Activated CD4-positive, alpha-beta T cell treated with anti-CD3 and anti-CD28 coated beads, Interleukin-2, amount 10 ng/mL, durations not matched to agents 7 days and 5 days (primary cell): Measurements from ENCODE around the gene FAM111B. TPM values are rescaled to one million over a fixed set of nuclear protein-coding genes. Genes with fewer than 3 reads are reported as not detected.
"Not testable (repeated sequence)": the region's sequence is repeated elsewhere in the genome, so short reads cannot be mapped to it uniquely, and the experiment has no call there.

Experiments
- CTCF ChIA-PET: fragments of 350-600 bp; sonication (Branson Sonifier 250); formaldehyde crosslinking; loops from one replicate; lab custom pipeline; 2021; ENCODE audit warnings: antibody characterized with exemption; lab: Charles Lee
- POLR2A ChIA-PET: fragments of 350-600 bp; sonication (Branson Sonifier 250); formaldehyde crosslinking; loops from one replicate; lab custom pipeline; 2021; ENCODE audit warnings: antibody characterized with exemption; lab: Charles Lee
- DNase-seq: peaks from one replicate; pipeline ENCODE4 v3.0.0-alpha.2; 2020
- H3K27ac Mint-ChIP-seq: one replicate; pipeline ENCODE4 v1.8.0; 2021; ENCODE audit warnings: mild to moderate bottlenecking, moderate library complexity, mixed read lengths
- H3K27me3 Mint-ChIP-seq: one replicate; pipeline ENCODE4 v1.8.0; 2021; ENCODE audit warnings: mixed read lengths
- H3K36me3 Mint-ChIP-seq: one replicate; pipeline ENCODE4 v1.8.0; 2021; ENCODE audit warnings: low read depth, mixed read lengths
- H3K4me1 Mint-ChIP-seq: one replicate; pipeline ENCODE4 v1.8.0; 2021; ENCODE audit warnings: mixed read lengths
- H3K4me3 Mint-ChIP-seq: one replicate; pipeline ENCODE4 v1.8.0; 2021; ENCODE audit warnings: mild to moderate bottlenecking, moderate library complexity, mixed read lengths
- H3K9me3 Mint-ChIP-seq: one replicate; pipeline ENCODE4 v1.8.0; 2021; ENCODE audit warnings: mixed read lengths
- total RNA-seq, 2 experiments: library from RNA; stranded (reverse); gene quantifications; one replicate each; pipeline ENCODE4 v1.2.3, GENCODE V29; 2021

Gene FAM111B
- total RNA-seq, 2 experiments from 2014 or later: 95.8 to 106 TPM

GRCh38 chr11:59115553-59115952, 8.5 kb downstream of the FAM111B start:
- Mint-ChIP-seq H3K4me1 (peaks cover 36% of the 10 kb centered on the region), H3K27me3 (no peaks in the 10 kb centered on the region), H3K27ac (no peak overlapping the region), H3K36me3 (peaks cover 90% of the 10 kb centered on the region), H3K9me3 (peaks cover 25% of the 10 kb centered on the region), H3K4me3 (no peak overlapping the region)
- ChIA-PET CTCF (no interaction called here), POLR2A (no interaction called here)
- no peak for DNase-seq

- Mint-ChIP-seq H3K4me1 (peaks cover 19% of the 10 kb centered on the region), H3K27ac (no peak overlapping the region), H3K27me3 (no peaks in the 10 kb centered on the region), H3K36me3 (peaks cover 84% of the 10 kb centered on the region), H3K9me3 (peaks cover 31% of the 10 kb centered on the region), H3K4me3 (no peak overlapping the region)
- no peak for DNase-seq
- ChIA-PET CTCF (no interaction called here), POLR2A (no interaction called here)
Measured at GRCh38 chr11:59117774-59118173, 10.7 kb downstream of the FAM111B start.

GRCh38 chr11:59119826-59120225, 12.8 kb downstream of the FAM111B start:
- Mint-ChIP-seq H3K9me3 (peaks cover 39% of the 10 kb centered on the region), H3K4me3 (no peak overlapping the region), H3K27me3 (no peaks in the 10 kb centered on the region), H3K36me3 (peaks cover 81% of the 10 kb centered on the region), H3K27ac (no peak overlapping the region), H3K4me1 (peaks cover 4% of the 10 kb centered on the region)
- ChIA-PET CTCF (interaction anchor here (1.2 kb wide), 2 partner anchors 8 to 16 kb away, joined by 4 to 6 read pairs; no protein-coding TSS in a partner anchor), POLR2A (no interaction called here)
- DNase-seq: no peak

- peak; percentile 89 for DNase-seq
- peaks cover 14% of the 10 kb centered on the region for H3K9me3 Mint-ChIP-seq
- POLR2A ChIA-PET: interaction anchor here (0.9 kb wide), 1 partner anchor 29 kb away, joined by 3 read pairs; no protein-coding TSS in a partner anchor
- H3K27ac Mint-ChIP-seq: no peak overlapping the region
- H3K4me3 Mint-ChIP-seq: no peak overlapping the region
- CTCF ChIA-PET: interaction anchor here (0.7 to 2.2 kb wide), 23 partner anchors 8 to 499 kb away, joined by 3 to 21 read pairs (median 6); partner anchors contain the start of genes DTX4 and FAM111B
- H3K27me3 Mint-ChIP-seq: no peaks in the 10 kb centered on the region
- H3K4me1 Mint-ChIP-seq: peaks cover 27% of the 10 kb centered on the region
- peaks cover 51% of the 10 kb centered on the region for H3K36me3 Mint-ChIP-seq
Measured at GRCh38 chr11:59135648-59136461, 28.8 kb downstream of the FAM111B start.

GRCh38 chr11:59136551-59136950, 29.5 kb downstream of the FAM111B start:
- H3K27ac Mint-ChIP-seq, POLR2A ChIA-PET, H3K4me3 Mint-ChIP-seq, DNase-seq, H3K27me3 Mint-ChIP-seq: not testable (repeated sequence)
- peaks cover 11% of the 10 kb centered on the region for H3K9me3 Mint-ChIP-seq
- peaks cover 46% of the 10 kb centered on the region for H3K36me3 Mint-ChIP-seq
- peaks cover 34% of the 10 kb centered on the region for H3K4me1 Mint-ChIP-seq
- CTCF ChIA-PET: interaction anchor here (1.1 to 2.2 kb wide), 16 partner anchors 8 to 83 kb away, joined by 3 to 21 read pairs (median 6); partner anchors contain the start of gene DTX4

GRCh38 chr11:59137190-59137589, 30.2 kb downstream of the FAM111B start:
- POLR2A ChIA-PET: no interaction called here
- no peak for DNase-seq
- CTCF ChIA-PET: no interaction called here
- H3K4me1 Mint-ChIP-seq: peaks cover 39% of the 10 kb centered on the region
- H3K36me3 Mint-ChIP-seq: peaks cover 40% of the 10 kb centered on the region
- no peaks in the 10 kb centered on the region for H3K27me3 Mint-ChIP-seq
- no peak overlapping the region for H3K27ac Mint-ChIP-seq
- no peak overlapping the region for H3K4me3 Mint-ChIP-seq
- H3K9me3 Mint-ChIP-seq: peaks cover 9% of the 10 kb centered on the region

- ChIA-PET POLR2A (no interaction called here), CTCF (interaction anchor here (0.5 kb wide), 1 partner anchor 448 kb away, joined by 4 read pairs; no protein-coding TSS in a partner anchor)
- no peak for DNase-seq
- Mint-ChIP-seq H3K4me1 (peaks cover 40% of the 10 kb centered on the region), H3K9me3 (no peaks in the 10 kb centered on the region), H3K36me3 (peaks cover 32% of the 10 kb centered on the region), H3K4me3 (no peak overlapping the region), H3K27me3 (no peaks in the 10 kb centered on the region), H3K27ac (no peak overlapping the region)
Measured at GRCh38 chr11:59138643-59139042, 31.6 kb downstream of the FAM111B start.

GRCh38 chr11:59141191-59141590, 34.2 kb downstream of the FAM111B start:
- no peak for DNase-seq
- CTCF ChIA-PET: interaction anchor here (1.6 kb wide), 1 partner anchor 11 kb away, joined by 3 read pairs; no protein-coding TSS in a partner anchor
- H3K27me3 Mint-ChIP-seq: no peaks in the 10 kb centered on the region
- no peaks in the 10 kb centered on the region for H3K9me3 Mint-ChIP-seq
- H3K36me3 Mint-ChIP-seq: peaks cover 35% of the 10 kb centered on the region
- H3K4me3 Mint-ChIP-seq: peak overlapping the region; percentile 89
- peak overlapping the region; percentile 96 for H3K27ac Mint-ChIP-seq
- H3K4me1 Mint-ChIP-seq: peaks cover 43% of the 10 kb centered on the region
- POLR2A ChIA-PET: no interaction called here

GRCh38 chr11:59141673-59142460, 34.8 kb downstream of the FAM111B start:
- Mint-ChIP-seq H3K9me3 (no peaks in the 10 kb centered on the region), H3K27me3 (no peaks in the 10 kb centered on the region), H3K4me3 (peak overlapping the region; percentile 89), H3K36me3 (peaks cover 40% of the 10 kb centered on the region), H3K27ac (peak overlapping the region; percentile 96), H3K4me1 (peaks cover 43% of the 10 kb centered on the region)
- CTCF ChIA-PET: interaction anchor here (1.0 to 1.4 kb wide), 6 partner anchors 14 to 84 kb away, joined by 3 to 8 read pairs (median 4); no protein-coding TSS in a partner anchor
- no peak for DNase-seq
- POLR2A ChIA-PET: interaction anchor here (1.0 to 1.4 kb wide), 3 partner anchors 11 to 36 kb away, joined by 5 to 9 read pairs (median 6); no protein-coding TSS in a partner anchor

- DNase-seq: peak; percentile 94
- ChIA-PET POLR2A (interaction anchor here (0.7 to 1.4 kb wide), 4 partner anchors 10 to 37 kb away, joined by 3 to 9 read pairs (median 6); no protein-coding TSS in a partner anchor), CTCF (interaction anchor here (1.0 to 5.9 kb wide), 8 partner anchors 14 to 85 kb away, joined by 3 to 43 read pairs (median 4); partner anchors contain the start of gene DTX4)
- H3K27me3 Mint-ChIP-seq: no peaks in the 10 kb centered on the region
- H3K27ac Mint-ChIP-seq: peak within 1 kb of the TSS; percentile 96
- no peaks in the 10 kb centered on the region for H3K9me3 Mint-ChIP-seq
- H3K4me3 Mint-ChIP-seq: peak within 1 kb of the TSS; percentile 89
- peaks cover 52% of the 10 kb centered on the region for H3K4me1 Mint-ChIP-seq
- H3K36me3 Mint-ChIP-seq: peaks cover 47% of the 10 kb centered on the region
Measured at GRCh38 chr11:59142530-59143507, 35.8 kb downstream of the FAM111B start, which contains the start of gene FAM111A. TSS of gene FAM111A (plus strand) at chr11:59142856. CDS start at chr11:59148873, 6,017 bp downstream.

GRCh38 chr11:59144096-59144495, 37.1 kb downstream of the FAM111B start:
- H3K36me3 Mint-ChIP-seq: peaks cover 59% of the 10 kb centered on the region
- peaks cover 64% of the 10 kb centered on the region for H3K4me1 Mint-ChIP-seq
- CTCF ChIA-PET: interaction anchor here (1.0 to 5.9 kb wide), 6 partner anchors 8 to 38 kb away, joined by 3 to 43 read pairs (median 12); partner anchors contain the start of gene DTX4
- DNase-seq: no peak
- H3K27ac Mint-ChIP-seq: peak overlapping the region; percentile 96
- H3K9me3 Mint-ChIP-seq: no peaks in the 10 kb centered on the region
- POLR2A ChIA-PET: interaction anchor here (1.3 kb wide), 1 partner anchor 36 kb away, joined by 4 read pairs; no protein-coding TSS in a partner anchor
- H3K4me3 Mint-ChIP-seq: peak overlapping the region; percentile 89
- no peaks in the 10 kb centered on the region for H3K27me3 Mint-ChIP-seq
